GM12875 (cell line): ENCODE results near the gene COX7A2L.

Experiments
- H3K4me3 ChIP-seq: one replicate; pipeline ENCODE4 v1.5.1; 2011; ENCODE audit warnings: low read depth, low read length, control low read depth
- TF ChIP-seq, protein P1 (sequence below): IDR thresholded peaks from 2 replicates; pipeline ENCODE4 v1.5.1; 2011; ENCODE audit warnings: low read depth, mild to moderate bottlenecking, control low read depth, inconsistent platforms, low read length, moderate library complexity, borderline replicate concordance; ENCODE audit not compliant: insufficient read depth

The COX7A2L gene

DNA sequence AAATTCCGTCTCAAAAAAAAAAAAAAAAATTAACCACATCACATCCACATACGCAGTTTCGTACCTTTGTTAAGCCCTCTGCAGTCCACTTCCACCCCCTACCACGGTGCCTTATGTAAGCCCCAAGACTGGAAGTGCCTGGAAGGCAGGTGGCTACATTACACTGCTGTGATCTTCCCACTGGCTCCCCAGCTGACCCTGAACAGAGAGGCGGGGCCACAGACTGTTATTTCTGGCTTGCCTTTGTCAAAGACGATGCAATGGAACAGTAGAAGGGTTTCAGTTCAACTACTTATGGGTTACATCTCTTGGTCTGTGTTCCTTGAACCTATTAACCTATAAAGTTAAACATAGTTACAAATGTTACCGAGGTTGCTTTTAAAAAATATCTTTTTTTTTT is 15.7 kb upstream of the COX7A2L start:
- TF ChIP-seq, protein P1, sequence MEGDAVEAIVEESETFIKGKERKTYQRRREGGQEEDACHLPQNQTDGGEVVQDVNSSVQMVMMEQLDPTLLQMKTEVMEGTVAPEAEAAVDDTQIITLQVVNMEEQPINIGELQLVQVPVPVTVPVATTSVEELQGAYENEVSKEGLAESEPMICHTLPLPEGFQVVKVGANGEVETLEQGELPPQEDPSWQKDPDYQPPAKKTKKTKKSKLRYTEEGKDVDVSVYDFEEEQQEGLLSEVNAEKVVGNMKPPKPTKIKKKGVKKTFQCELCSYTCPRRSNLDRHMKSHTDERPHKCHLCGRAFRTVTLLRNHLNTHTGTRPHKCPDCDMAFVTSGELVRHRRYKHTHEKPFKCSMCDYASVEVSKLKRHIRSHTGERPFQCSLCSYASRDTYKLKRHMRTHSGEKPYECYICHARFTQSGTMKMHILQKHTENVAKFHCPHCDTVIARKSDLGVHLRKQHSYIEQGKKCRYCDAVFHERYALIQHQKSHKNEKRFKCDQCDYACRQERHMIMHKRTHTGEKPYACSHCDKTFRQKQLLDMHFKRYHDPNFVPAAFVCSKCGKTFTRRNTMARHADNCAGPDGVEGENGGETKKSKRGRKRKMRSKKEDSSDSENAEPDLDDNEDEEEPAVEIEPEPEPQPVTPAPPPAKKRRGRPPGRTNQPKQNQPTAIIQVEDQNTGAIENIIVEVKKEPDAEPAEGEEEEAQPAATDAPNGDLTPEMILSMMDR, result no peak
- no peak overlapping the region for H3K4me3 ChIP-seq

DNA sequence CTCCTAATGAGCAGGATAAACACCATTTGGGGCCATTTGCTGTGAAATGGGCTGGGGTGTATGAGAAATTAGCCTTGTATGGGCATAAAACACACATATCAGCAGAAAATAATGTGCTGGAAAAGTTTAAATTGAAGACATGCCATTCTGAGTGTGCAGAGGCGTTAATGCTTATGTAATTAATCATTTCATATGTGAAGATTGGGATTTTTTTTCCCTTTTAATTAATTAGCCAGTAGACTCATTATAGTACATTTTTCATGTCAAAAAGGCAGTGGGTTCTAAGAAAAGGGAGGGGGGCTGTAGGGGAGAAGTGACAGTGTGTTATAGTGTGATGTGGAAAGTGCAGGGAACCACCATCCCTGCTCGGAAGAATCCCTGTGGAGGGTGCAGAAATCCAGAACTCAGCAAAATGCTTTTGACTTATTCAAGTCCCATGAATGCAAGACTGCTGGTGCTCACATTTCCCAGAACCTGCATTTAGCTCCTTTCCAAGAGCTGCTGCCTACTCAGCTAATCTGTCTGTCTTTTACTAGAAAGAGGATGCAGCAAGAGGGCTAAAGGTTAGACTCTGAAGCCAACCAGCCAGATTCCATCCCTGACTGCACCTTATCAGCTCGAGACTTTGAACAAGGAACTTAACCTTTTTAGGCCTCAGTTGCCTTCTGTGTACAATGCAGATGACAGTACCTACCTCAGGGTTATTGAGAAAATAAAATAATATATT is 11.6 kb upstream of the COX7A2L start:
- TF ChIP-seq, protein P1, result no peak
- no peak overlapping the region for H3K4me3 ChIP-seq

DNA sequence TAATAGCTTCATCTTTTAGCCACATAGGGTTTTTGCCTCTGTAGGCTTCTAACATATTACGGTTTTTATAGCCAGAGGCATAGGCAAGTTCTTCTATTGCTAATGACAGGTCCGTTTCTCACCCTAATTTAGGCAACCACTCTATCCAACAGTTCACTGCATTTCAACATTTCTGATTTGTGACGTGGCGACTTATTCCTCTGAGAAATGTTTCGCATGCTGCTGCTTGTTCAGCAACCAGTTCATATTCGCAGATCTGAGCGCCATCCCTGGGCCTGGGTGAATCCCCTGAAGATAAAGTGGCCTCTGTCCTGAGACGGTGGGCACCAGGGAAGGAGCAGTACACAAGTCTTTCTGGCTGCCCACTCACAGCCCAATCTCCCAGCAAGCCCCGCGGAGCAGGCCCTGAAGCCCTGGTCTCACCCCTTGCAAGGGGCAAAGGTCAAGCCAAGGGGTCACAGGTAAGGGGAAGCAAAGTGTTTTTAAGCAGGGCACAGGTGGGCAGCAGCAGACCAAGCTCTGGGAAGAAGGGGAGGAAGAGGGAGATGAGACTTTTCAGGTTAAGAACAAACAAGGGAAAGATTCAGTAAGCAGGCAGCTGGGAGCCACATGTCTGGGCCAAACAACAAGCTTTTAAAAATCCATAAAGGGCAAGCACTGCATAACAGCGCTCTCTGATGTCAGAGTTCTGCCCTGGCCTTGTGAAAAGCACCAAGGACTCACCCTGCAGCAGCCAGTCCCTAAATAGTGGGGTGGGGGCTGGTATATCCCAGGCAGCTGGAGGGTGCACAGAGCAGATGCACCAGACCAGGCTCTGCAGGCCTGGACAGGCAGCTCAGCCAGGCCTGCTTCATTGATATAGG is 10.8 kb upstream of the COX7A2L start:
- no peak overlapping the region for H3K4me3 ChIP-seq
- TF ChIP-seq, protein P1, result no peak

DNA sequence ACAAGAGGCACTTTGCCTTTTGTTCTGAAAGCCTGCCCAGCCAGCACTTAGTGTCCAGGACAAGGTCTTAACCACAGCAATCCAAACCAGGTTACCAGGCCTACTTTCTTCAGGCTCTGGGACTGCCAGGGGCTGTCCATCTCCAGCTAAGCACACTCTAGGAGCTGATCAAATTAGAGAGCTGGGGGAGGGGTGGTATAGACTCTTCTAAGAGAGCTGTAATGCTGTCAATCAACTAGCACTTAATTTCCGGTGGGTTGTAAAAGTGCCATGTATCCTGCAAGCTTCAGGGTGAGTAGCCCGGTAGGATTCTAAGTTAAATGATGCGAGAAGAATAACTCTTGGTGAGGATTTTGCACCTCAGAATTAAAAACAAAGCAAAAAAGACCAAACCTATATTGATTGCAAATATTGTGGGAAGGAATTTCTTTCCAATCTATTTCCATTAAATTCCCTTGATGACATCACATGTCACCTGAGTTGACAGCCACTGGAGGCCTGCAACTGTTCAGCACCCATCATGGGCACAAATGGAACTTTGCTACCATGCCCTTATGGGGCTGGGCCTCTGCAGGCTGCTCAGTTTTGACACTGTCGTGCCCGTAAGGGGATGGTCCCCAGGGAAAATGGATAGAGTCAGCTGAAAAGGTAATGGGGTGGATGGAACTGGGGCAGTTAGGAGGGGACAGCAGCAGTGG is 8.7 kb upstream of the COX7A2L start:
- H3K4me3 ChIP-seq, result no peak overlapping the region
- TF ChIP-seq, protein P1, result no peak

DNA sequence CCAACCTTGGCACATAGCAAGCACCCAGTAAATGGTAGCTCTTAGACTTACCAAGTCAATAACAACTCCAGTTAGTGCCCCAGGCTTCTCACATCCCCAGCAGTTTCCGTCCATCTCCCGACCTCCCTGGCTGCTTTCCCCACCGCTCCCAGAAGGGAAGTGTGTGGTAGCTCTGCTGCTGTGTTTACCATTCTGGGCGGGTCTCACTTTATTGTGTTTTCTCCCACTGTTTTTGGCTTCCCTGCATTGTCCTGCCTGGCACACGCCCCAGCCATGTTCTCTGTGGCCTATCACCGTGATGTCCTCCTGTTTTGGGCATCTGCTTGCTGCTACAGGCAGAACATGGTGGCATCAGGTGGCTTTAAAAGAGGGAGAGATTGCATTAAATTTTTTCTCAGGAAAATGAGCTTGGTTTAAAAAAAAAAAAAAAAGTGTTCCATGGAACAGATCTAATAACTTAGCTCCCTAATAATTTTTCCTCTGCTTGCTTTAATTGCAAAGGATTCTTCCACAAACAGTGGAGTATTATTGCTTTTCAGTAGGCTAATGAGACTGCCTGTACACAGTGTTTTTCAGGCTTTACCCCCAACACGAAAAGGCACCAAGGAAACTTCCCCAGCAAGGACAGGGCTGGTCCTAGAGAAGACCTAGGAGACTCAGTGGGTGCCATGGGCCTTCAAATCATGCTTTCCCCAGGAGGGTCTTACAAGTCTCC is 8.0 kb upstream of the COX7A2L start:
- TF ChIP-seq, protein P1, result no peak
- no peak overlapping the region for H3K4me3 ChIP-seq

DNA sequence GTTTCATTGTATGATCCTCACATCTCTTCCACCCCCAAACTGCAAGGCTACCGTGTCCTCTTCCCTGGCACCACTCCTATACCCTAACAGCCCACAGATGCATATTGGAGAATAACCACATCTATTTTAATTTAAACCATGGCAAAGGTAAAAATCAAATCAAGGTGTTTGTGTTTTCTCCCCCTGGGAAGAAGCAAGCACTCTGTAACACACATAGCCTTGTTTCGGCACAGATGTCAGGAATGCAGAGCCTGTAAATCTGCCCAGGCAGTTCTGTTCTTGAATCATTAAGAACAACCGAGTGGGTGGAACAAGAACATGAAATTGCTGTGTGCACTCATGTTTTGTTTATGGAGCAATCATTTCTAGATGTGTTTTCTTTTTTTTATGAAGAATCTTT is 6.8 kb upstream of the COX7A2L start:
- TF ChIP-seq, protein P1, result no peak
- no peak overlapping the region for H3K4me3 ChIP-seq
